Smooth muscle cell (in vitro differentiated cells): ENCODE measurements around the gene SLC4A3. TPM values are rescaled to one million over a fixed set of nuclear protein-coding genes. Genes with fewer than 3 reads are reported as not detected.

Experiments
- DNase-seq: peaks from one replicate; lab custom pipeline; 2025; ENCODE audit not compliant: unreplicated experiment; lab: John Stamatoyannopoulos, UW
- H2AFZ ChIP-seq: fragments of 200-600 bp; sonication (generic); 2 replicates; pipeline ENCODE4 v1.6.0; 2016; ENCODE audit warnings: antibody characterized with exemption, low read depth, mild to moderate bottlenecking
- H3F3A ChIP-seq: fragments of 200-600 bp; sonication (generic); 2 replicates; pipeline ENCODE4 v1.6.0; 2017; ENCODE audit warnings: antibody characterized with exemption, low read depth
- H3K27ac ChIP-seq: fragments of 200-600 bp; sonication (generic); 2 replicates; pipeline ENCODE4 v1.5.1; 2016; ENCODE audit warnings: low read depth, mild to moderate bottlenecking
- H3K27me3 ChIP-seq: fragments of 200-600 bp; sonication (generic); 2 replicates; pipeline ENCODE4 v1.6.1; 2016; ENCODE audit warnings: low read depth, mild to moderate bottlenecking
- H3K36me3 ChIP-seq: fragments of 200-600 bp; sonication (generic); 2 replicates; pipeline ENCODE4 v1.5.1; 2016; ENCODE audit warnings: low read depth
- H3K4me1 ChIP-seq: fragments of 200-600 bp; sonication (generic); 2 replicates; pipeline ENCODE4 v1.5.1; 2016; ENCODE audit warnings: low read depth
- H3K4me2 ChIP-seq: fragments of 200-600 bp; sonication (generic); 2 replicates; pipeline ENCODE4 v1.6.0; 2016; ENCODE audit warnings: mild to moderate bottlenecking
- H3K4me3 ChIP-seq: fragments of 200-600 bp; sonication (generic); 2 replicates; pipeline ENCODE4 v1.5.1; 2016; ENCODE audit warnings: mild to moderate bottlenecking
- H3K79me2 ChIP-seq: fragments of 200-600 bp; sonication (generic); 2 replicates; pipeline ENCODE4 v1.6.0; 2016; ENCODE audit warnings: low read depth, mild to moderate bottlenecking
- H3K9ac ChIP-seq: fragments of 200-600 bp; sonication (generic); 2 replicates; pipeline ENCODE4 v1.6.0; 2016; ENCODE audit warnings: low read depth
- H3K9me3 ChIP-seq: fragments of 200-600 bp; sonication (generic); replicated peaks from 2 replicates; pipeline ENCODE4 v1.5.1; 2016; ENCODE audit warnings: low read depth
- H4K20me1 ChIP-seq: fragments of 200-600 bp; sonication (generic); 2 replicates; pipeline ENCODE4 v1.6.0; 2016; ENCODE audit warnings: low read depth
- CTCF ChIP-seq: fragments of 200-600 bp; sonication (generic); IDR thresholded peaks from 2 replicates; pipeline ENCODE4 v1.5.1; 2017; ENCODE audit warnings: borderline replicate concordance, mild to moderate bottlenecking, antibody characterized with exemption; ENCODE audit not compliant: insufficient read depth, poor library complexity, severe bottlenecking
- WGBS: methylation state at CpG from one replicate; pipeline ENCODE4 v1.1.7; 2016; ENCODE audit warnings: low lambda C conversion rate; 5-methylcytosine and 5-hydroxymethylcytosine counted together
- polyA plus RNA-seq: library from polyadenylated mRNA; unstranded; fragments of >200 nt; fragmentation: Nextera tagmentation; extraction: Ambion mirVana; gene quantifications from 2 replicates; pipeline ENCODE4 v1.2.1, GENCODE V29; 2016
- total RNA-seq: library from RNA; depleted of rRNA; stranded (reverse); fragments of >200 nt; gene quantifications from 2 replicates; pipeline ENCODE4 v1.2.3, GENCODE V29; 2014

Gene SLC4A3
- total and polyA plus RNA-seq, 2 experiments from 2014 or later = 4.9 to 12.1 TPM

- Histone ChIP-seq H3K27me3 (no peaks in the 10 kb centered on the region), H3K9ac (no peak overlapping the region), H4K20me1 (no peaks in the 10 kb centered on the region), H3K4me2 (no peak overlapping the region), H3K79me2 (no peaks in the 10 kb centered on the region), H3K27ac (no peak overlapping the region), H2AFZ (no peak overlapping the region), H3F3A (no peaks in the 10 kb centered on the region), H3K9me3 (no peaks in the 10 kb centered on the region), H3K4me3 (no peak overlapping the region), H3K4me1 (no peaks in the 10 kb centered on the region), H3K36me3 (no peaks in the 10 kb centered on the region)
- no peak for TF ChIP-seq CTCF
- no peak for DNase-seq
- 95% methylated on average over 22 of the region's 22 CpGs for whole genome bisulfite sequencing
Measured at GRCh38 chr2:219633276-219634065, 6.0 kb downstream of the SLC4A3 start.

- H3K27ac ChIP-seq = no peak overlapping the region
- no peak overlapping the region for H3K4me2 ChIP-seq
- 96% methylated on average over 15 of the region's 15 CpGs for WGBS
- no peak for TF ChIP-seq CTCF
- DNase-seq = no peak
- H3K4me1 ChIP-seq = no peaks in the 10 kb centered on the region
- no peak overlapping the region for H3K9ac ChIP-seq
- H3K36me3 ChIP-seq = no peaks in the 10 kb centered on the region
- no peaks in the 10 kb centered on the region for H3K9me3 ChIP-seq
- H4K20me1 ChIP-seq = no peaks in the 10 kb centered on the region
- no peaks in the 10 kb centered on the region for H3K79me2 ChIP-seq
- H3K27me3 ChIP-seq = no peaks in the 10 kb centered on the region
- H3K4me3 ChIP-seq = no peak overlapping the region
- H2AFZ ChIP-seq = no peak overlapping the region
- H3F3A ChIP-seq = no peaks in the 10 kb centered on the region
Measured at GRCh38 chr2:219634171-219634940, 6.9 kb downstream of the SLC4A3 start.

- Histone ChIP-seq H3K36me3 (no peaks in the 10 kb centered on the region), H3K27ac (no peak overlapping the region), H3K9me3 (no peaks in the 10 kb centered on the region), H3K4me1 (no peaks in the 10 kb centered on the region), H3K27me3 (no peaks in the 10 kb centered on the region), H2AFZ (no peak overlapping the region), H3K79me2 (no peaks in the 10 kb centered on the region), H3F3A (no peaks in the 10 kb centered on the region), H3K4me2 (no peak overlapping the region), H4K20me1 (no peaks in the 10 kb centered on the region), H3K4me3 (no peak overlapping the region), H3K9ac (no peak overlapping the region)
- no peak for TF ChIP-seq CTCF
- no peak for DNase-seq
- WGBS = 96% methylated on average over 22 of the region's 22 CpGs
Measured at GRCh38 chr2:219634951-219635751, 7.7 kb downstream of the SLC4A3 start.
